Activated naive CD4-positive, alpha-beta T cell treated with Interleukin-2 at 50 U/mL for 16 hours (primary cell): Measurements from ENCODE around the gene ZNF407.

ENCODE experiments used
- DNase-seq: peaks from one replicate; pipeline ENCODE4 v3.0.0-alpha.2; 2020

The ZNF407 gene

GRCh38 chr18:75109819-75110218, 512.1 kb downstream of the ZNF407 start:
- no peak for DNase-seq

GRCh38 chr18:75110311-75110710, 512.6 kb downstream of the ZNF407 start:
- DNase-seq = no peak

GRCh38 chr18:75110846-75111415, 513.3 kb downstream of the ZNF407 start:
- no peak for DNase-seq

GRCh38 chr18:75111760-75112159, 514.1 kb downstream of the ZNF407 start:
- DNase-seq = no peak

- DNase-seq = no peak
Measured at GRCh38 chr18:75112186-75113096, 514.8 kb downstream of the ZNF407 start.

- no peak for DNase-seq
Measured at GRCh38 chr18:75113455-75113854, 515.8 kb downstream of the ZNF407 start.

GRCh38 chr18:75114231-75114764, 516.6 kb downstream of the ZNF407 start:
- DNase-seq = no peak
